ENCODE results near the gene ACTA1. TPM values are rescaled to one million over a fixed set of nuclear protein-coding genes. Genes with fewer than 3 reads are reported as not detected.

ACTA1 gene
- total RNA-seq, 1 experiment from 2014 or later: not detected

DNA sequence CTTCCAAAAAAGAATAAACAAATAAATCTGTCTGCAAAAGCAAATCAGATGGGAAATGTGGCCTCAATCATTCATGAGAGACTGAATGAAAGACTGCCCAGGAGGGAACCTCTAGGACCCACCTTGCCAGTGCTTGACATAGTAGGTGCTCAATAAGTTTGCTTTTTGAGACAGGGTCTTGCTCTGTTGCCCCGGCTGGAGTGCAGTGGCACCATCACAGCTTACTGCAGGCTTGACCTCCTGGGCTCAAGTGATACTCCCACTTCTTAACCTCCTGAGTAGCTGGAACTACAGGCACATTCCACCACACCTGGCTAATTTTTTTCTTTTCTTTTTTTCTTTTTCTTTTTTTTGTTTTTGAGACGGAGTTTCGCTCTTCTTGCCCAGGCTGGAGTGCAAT lies 50.7 kb downstream of the ACTA1 start:
- ChIA-PET CTCF (no interaction called here), RAD21 (ENCODE audit: low non-redundant PET in 1 of 2, low total read pairs in 2 of 2, uncharacterized antibody in 2 of 2, unreplicated experiment in 2 of 2) (no interaction called here), POLR2A (no interaction called here)
- no peak overlapping the region for H3K4me3 ChIP-seq (replicated peaks in 1 of 2; ENCODE audit: low read depth in 1 of 2, low read length in 2 of 2)
- no peaks in the 10 kb centered on the region for H3K27me3 ChIP-seq (ENCODE audit: insufficient read depth, low read length)
- intact Hi-C loops (cut with micrococcal nuclease): no loop called here
- H2AFZ ChIP-seq (ENCODE audit: low read depth, low read length, poor library complexity, severe bottlenecking): no peak overlapping the region
- TF ChIP-seq, protein P1, sequence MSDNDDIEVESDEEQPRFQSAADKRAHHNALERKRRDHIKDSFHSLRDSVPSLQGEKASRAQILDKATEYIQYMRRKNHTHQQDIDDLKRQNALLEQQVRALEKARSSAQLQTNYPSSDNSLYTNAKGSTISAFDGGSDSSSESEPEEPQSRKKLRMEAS (IDR thresholded peaks at IDR 0.05): no peak
- TF ChIP-seq SP1 (IDR thresholded peaks at IDR 0.05; ENCODE audit: low read depth): no peak
- BruUV-seq (replicated peaks): no TSS peak
- no peaks in the 10 kb centered on the region for H3K9me2 ChIP-seq (ENCODE audit: insufficient read depth)
- H3K4me1 ChIP-seq (ENCODE audit: control insufficient read depth in 1 of 2, insufficient read depth in 2 of 2, low read length in 2 of 2): no peaks in the 10 kb centered on the region
- DNase-seq (ENCODE audit: low read depth, low spot score) (no peak), ATAC-seq (no peak)
- H3K27ac ChIP-seq (ENCODE audit: low read depth, low read length): no peak overlapping the region
- H3K9ac ChIP-seq (ENCODE audit: low read length): no peak overlapping the region
- H3K9me3 ChIP-seq (ENCODE audit: control insufficient read depth in 1 of 2, insufficient read depth in 1 of 2, low read depth in 1 of 2, low read length in 2 of 2): no peaks in the 10 kb centered on the region
- H4K20me1 ChIP-seq (ENCODE audit: insufficient read depth): no peaks in the 10 kb centered on the region
- no peaks in the 10 kb centered on the region for H3K79me2 ChIP-seq (ENCODE audit: insufficient read depth, low read length)
- H3K36me3 ChIP-seq (ENCODE audit: control insufficient read depth in 1 of 2, insufficient read depth in 2 of 2, low read length in 2 of 2): no peaks in the 10 kb centered on the region
- H3K4me2 ChIP-seq (ENCODE audit: low read length): no peak overlapping the region

Other genes starting within 250 kb of the ACTA1 start
- 101 TPM for gene RAB4A, start 163.0 kb downstream of the ACTA1 start, total RNA-seq (2021; ENCODE audit: unreplicated experiment)
- gene CCSAP, start 91.0 kb downstream of the ACTA1 start, total RNA-seq (2021; ENCODE audit: unreplicated experiment): 10.9 TPM
- 52.5 TPM for gene NUP133, start 74.2 kb upstream of the ACTA1 start, total RNA-seq (2021; ENCODE audit: unreplicated experiment)
- 20.3 TPM for gene ABCB10, start 124.6 kb upstream of the ACTA1 start, total RNA-seq (2021; ENCODE audit: unreplicated experiment)
- 22.4 TPM for gene TAF5L, start 192.0 kb upstream of the ACTA1 start, total RNA-seq (2021; ENCODE audit: unreplicated experiment)
- gene URB2, start 192.2 kb upstream of the ACTA1 start, total RNA-seq (2021; ENCODE audit: unreplicated experiment): 20.4 TPM

Data from HCT116 (cell line).